Measurements from ENCODE around the gene CPXCR1.
"Not testable (repeated sequence)": the region's sequence is repeated elsewhere in the genome, so short reads cannot be mapped to it uniquely, and the experiment has no call there.

DNA sequence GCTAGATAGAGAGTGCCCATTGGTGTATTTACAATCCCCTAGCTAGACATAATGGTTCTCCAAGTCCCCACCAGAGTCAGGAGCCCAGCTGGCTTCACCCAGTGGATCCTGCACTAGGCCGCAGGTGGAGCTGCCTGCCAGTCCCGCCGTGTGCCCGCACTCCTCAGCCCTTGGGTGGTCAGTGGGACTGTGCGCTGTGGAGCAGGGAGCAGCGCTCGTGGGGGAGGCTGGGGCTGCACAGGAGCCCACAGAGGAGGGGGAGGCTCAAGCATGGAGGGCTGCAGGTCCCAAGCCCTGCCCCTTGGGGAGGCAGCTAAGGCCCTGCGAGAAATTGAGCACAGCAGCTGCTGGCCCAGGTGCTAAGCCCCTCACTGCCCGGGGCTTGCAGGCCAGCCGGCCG is 810 bp upstream of the CPXCR1 start:
- TF ChIP-seq POLR2AphosphoS5 (IDR thresholded peaks at IDR 0.05; ENCODE audit: borderline replicate concordance, low read depth, low read length); EZH2 (IDR thresholded peaks at IDR 0.05); FOXP2 (optimal IDR thresholded peaks at IDR 0.05; ENCODE audit: control extremely low read depth, extremely low read length, insufficient read depth): not testable (repeated sequence)

All from SK-N-MC (cell line).